OCI-M1 (cell line): Measurements from ENCODE around the gene PPP1CB.
"Not testable (repeated sequence)": the region's sequence is repeated elsewhere in the genome, so short reads cannot be mapped to it uniquely, and the experiment has no call there.

Source experiments
- DNase-seq: peaks from one replicate; lab custom pipeline; 2025; lab: John Stamatoyannopoulos, UW

The PPP1CB gene

DNA sequence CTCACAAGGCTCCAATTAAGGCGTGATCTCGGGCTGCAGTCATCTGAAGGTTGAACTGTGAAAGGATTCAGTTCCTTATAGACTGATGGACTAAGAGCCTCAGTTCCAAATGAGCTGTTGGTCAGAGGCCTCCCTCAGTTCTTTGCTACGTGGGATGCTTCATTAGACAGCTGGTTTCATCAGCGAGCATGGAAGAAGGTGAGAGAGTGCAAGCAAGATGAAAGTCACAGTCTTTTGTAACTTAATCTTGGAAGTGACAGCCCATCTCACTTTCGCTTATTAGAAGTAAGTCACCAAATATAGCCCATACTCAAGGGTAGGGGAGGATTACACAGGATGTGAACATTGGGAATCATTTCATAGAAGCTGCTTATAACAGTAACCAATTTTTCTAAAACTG, 26.8 kb downstream of the PPP1CB start:
- DNase-seq: no peak

DNA sequence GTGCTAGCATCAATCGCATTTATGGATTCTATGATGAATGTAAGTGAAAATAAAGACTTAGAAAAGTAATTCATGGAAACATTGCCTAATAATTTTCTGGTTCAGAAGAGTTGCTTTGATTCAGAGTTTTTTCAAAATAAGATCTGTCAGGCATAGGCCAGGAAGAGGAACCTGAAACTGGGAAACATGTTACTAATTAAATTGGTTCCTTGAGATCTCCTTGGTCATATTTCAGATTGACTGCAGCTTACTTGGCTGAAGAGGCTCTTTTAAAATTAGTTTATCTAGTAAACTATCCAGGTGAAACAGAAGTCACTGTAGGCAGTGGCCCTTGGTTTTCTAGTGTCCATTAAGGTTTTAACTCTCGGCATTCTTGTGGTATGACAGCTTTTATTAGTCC, 27.4 kb downstream of the PPP1CB start:
- DNase-seq: no peak

- no peak for DNase-seq
Observed at GRCh38 chr2:28780496-28780895, 28.9 kb downstream of the PPP1CB start.

GRCh38 chr2:28782423-28782822, 30.8 kb downstream of the PPP1CB start:
- no peak for DNase-seq

DNA sequence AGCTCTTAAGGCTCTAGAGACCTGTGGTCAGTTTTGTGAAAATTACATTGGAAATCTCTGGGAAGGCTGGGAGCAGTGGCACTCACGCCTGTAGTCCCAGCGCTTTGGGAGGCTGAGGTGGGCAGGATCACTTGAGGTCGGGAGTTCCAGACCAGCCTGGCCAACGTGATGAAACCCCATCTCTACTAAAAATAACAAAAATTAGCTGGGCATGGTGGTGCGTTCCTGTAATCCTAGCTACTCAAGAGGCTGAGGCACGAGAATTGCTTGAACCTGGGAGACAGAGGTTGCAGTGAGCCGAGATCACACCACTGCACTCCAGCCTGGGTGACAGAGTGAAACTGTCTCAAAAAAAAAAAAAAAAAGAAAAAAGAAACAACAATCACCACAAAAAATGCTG, 32.9 kb downstream of the PPP1CB start:
- not testable (repeated sequence) for DNase-seq

DNA sequence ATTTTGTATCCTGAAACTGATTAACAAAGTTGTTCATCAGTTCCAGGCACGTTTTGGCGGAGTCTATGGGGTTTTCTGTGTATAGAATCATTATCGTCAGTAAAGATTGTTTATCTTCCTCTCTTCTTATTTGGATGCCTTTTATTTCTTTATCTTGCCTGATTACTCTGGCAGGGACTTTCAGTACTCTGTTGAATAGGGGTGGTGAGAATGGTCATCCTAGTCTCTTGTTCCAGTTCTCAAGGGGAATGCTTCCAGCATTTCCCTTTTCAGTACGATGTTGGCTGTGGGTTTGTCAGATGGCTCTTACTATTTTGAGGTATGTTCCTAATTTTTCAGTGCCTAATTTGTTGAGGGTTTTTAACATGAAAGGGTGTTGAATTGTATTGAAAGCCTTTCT, 45.0 kb downstream of the PPP1CB start:
- no peak for DNase-seq

DNA sequence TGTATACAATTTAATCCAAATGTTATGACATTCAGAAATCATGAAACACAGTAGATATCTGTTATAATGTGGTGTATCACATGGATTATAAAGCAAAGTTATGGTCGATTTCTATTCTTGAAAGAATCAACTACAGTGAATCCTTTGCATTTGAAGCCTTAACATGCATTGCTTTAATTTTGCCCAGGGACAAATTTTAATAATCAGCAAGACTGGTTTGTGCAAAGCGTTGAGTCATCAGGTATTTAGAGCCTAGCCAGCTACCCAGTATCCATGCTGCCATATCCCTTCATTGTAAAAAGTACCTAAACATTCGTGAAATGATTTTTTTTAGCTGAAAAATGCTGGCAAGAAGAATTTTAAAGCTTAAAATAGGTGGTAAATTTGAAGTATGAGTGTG, 50.1 kb downstream of the PPP1CB start:
- no peak for DNase-seq

DNA sequence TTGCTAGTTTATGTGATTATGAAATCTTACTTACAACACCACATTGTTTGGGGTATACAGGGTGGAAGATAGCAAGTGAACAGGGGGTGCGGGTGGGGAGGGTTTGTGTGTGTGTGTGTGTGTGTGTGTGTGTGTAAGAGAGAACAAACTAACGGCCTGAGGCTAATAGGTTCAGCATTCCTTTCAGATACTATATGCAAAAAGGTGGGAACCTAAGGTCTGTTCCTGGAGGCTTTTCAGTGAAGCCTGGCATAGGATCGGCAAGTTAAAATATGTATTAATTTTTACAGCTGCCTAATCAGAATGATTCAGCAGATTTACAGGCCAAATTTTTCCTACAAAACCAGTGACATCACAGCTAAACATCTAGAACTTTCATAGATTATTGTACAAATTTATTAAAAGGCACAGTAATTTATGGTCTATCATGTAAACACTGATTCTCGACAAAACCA, 51.4 kb downstream of the PPP1CB start:
- no peak for DNase-seq

GRCh38 chr2:28809927-28810326, 58.3 kb downstream of the PPP1CB start:
- no peak for DNase-seq

- DNase-seq: peak; percentile 75
Observed at GRCh38 chr2:28810384-28811285, 59.0 kb downstream of the PPP1CB start, which contains the start of gene SPDYA. TSS of gene SPDYA (plus strand) at chr2:28810834. CDS start at chr2:28816015, 5,181 bp downstream.

DNA sequence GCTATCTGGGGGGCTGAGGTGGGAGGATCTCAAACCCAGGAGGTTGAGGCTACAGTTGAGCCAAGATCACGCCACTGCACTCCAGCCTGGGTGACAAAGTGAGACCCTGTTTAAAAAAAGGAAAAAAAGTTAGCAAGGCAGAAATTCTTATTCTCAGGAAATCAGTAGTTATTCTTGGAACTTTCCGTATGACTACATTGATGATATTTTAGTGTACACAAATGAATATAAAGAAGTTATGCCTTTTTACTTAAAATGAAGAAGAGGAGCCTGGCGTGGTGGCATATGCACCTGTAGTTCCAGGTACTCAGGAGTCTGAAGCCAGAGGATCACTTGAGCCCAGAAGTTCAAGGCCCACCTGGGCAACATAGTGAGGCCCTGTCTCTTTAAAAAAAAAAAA, 66.4 kb downstream of the PPP1CB start:
- no peak for DNase-seq

DNA sequence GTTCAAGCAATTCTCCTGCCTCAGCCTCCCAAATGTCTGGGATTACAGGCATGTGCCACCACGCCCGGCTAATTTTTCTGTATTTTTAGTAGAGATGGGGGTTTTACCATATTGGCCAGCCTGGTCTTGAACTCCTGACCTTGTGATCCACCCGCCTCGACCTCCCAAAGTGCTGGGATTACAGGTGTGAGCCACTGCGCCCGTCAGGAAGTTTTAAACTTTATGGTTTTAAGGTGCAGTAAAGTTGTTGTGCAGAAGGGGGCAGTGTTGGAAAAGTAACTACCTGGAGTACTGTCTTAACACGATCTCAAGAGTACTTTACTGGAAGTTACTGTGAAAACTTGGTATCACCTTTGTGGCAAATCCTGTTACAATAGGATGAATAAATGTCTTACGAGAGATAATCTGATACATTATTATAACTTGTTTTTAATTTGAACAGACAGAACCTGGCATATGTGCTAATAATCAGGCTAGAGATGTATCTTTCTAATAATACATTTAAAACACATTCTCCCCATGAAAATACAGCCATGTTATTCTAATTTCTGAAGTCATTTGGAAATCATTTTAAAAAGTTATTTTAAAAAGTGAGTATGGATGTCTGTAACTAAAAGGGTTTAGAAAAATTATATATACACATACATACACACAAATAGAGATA, 69.8 kb downstream of the PPP1CB start:
- peak; percentile 87 for DNase-seq

DNA sequence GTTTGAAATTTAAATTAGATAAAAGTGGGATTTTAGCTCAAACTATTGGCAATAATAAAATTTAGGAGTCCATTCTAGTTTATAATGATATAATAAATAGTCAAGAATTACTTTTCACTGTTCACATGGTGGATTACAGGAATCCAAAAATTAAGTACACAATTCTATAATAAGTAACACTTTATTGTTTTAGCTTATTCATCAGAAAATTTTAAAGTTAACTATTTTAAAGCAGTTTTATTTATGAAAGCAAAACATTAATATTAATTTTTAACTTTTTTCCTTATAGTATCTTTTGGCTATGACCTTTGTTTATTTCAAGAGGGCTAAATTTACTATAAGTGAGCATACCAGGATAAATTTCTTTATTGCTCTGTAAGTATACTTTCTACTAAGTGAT, 70.4 kb downstream of the PPP1CB start:
- DNase-seq: no peak

- no peak for DNase-seq
Observed at GRCh38 chr2:28824207-28824606, 72.6 kb downstream of the PPP1CB start.

- no peak for DNase-seq
Observed at GRCh38 chr2:28824870-28825269, 73.2 kb downstream of the PPP1CB start.

DNA sequence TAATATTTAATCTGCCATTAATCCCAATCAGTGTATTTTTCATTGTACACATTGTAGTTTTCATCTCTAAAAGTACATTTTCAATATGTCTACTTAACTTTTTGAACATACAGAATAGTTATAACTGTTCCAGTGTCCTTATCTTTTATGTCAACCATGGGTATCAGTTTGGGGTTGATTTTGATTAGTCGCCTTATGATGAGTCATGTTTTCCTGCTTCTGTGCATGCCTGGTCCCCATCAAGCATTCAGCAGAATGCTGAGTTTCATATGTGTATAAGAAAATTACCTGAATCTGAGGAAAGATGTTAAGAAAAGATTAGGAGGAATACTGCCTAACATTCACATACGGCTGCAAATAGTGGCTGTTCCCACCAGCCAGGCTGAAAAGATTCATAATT, 76.8 kb downstream of the PPP1CB start:
- peak; percentile 36 for DNase-seq

DNA sequence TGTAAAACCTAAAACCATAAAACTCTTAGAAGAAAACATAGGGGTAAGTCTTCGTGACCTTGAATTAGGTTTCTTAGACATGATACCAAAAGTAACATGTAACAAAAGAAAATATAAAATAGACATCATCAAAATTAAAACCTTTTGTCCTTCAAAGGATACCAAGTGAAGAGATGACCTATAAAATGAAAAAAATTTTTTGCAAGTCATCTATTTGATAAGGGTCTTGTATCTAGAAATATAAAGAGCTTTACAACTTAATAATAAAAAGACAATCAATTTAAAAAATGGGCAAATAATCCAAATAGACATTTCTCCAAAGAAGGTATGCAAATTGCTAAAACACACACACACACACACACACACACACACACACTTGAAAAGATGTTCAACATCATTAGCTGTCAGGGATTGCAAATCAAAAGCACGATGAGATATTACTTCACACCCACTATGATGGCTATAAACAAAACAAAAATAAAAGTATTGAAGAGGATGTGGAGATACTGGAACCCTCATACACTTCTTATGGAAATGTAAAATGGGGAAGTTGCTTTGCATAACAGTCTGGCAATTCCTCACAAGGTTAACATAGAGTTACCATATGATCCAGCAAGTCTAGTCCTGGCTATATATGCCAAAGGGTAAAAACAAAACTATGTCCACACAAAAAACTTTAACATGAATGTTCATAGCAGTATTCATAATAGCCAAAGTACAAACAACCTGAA, 82.3 kb downstream of the PPP1CB start:
- peak; percentile 21 for DNase-seq

DNA sequence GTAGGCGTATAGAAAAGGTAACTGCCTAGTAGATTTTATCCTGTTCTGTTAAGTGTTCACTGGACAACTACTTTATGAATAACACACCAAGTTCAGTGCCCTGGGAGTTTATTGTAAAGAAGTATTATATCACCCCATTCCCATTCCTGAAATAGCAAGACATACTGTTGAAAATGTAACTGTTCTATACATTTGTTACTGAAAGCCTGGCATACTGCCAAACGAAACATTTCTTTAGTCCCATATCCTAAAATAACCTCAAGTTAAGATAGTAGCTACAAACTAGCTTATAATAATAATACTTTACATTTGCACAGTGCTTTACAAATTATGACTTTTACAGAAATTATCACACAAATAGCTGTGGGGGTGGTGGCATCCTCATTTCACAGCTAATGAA, 84.2 kb downstream of the PPP1CB start:
- DNase-seq: no peak

- no peak for DNase-seq
Observed at GRCh38 chr2:28838971-28839370, 87.3 kb downstream of the PPP1CB start.

DNA sequence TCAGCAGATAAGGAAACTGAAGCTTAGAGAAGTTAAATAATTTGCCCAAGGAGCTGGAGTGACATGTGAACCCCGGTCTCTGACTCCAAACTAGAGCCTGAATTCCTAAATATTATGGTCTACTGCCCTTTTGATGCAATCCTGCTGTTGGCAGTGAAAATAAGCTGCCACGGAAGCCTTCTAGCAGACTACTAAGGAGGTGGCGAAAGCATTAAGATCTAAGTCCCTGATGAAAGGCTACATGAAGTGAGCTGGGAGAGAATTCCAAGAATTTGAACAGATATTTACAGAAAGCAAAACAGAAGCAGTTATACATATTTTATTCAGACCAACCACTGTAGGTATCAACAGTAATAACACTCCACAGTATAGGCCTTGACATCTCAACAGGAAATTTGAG, 90.4 kb downstream of the PPP1CB start:
- no peak for DNase-seq
